ENCODE results near the gene UMPS. TPM values are rescaled to one million over a fixed set of nuclear protein-coding genes. Genes with fewer than 3 reads are reported as not detected.

UMPS gene
- total RNA-seq, 1 experiment from 2014 or later = 45.4 TPM

GRCh38 chr3:124682263-124682662 lies 48.0 kb upstream of the UMPS start:
- no peaks in the 10 kb centered on the region for H3K9me3 Mint-ChIP-seq
- ChIA-PET CTCF (no interaction called here), POLR2A (no interaction called here)
- H3K4me1 Mint-ChIP-seq = peaks cover 6% of the 10 kb centered on the region; the same call in 1 of the 2 replicates
- no peak overlapping the region for H3K27ac Mint-ChIP-seq
- H3K27me3 Mint-ChIP-seq (ENCODE audit: low read depth) = no peaks in the 10 kb centered on the region
- ATAC-seq = no peak
- no peak for DNase-seq (ENCODE audit: low spot score)
- no peak for TF ChIP-seq MAX (CRISPR knock-in tag; IDR thresholded peaks at IDR 0.05)
- no peak overlapping the region for H3K4me3 Mint-ChIP-seq
- no peaks in the 10 kb centered on the region for H3K36me3 Mint-ChIP-seq

- ATAC-seq (no peak), DNase-seq (ENCODE audit: low spot score) (no peak)
- ChIA-PET POLR2A (no interaction called here), CTCF (interaction anchor here (0.9 to 1.5 kb wide), 3 partner anchors 23 to 119 kb away, joined by 3 to 5 read pairs (median 3); no protein-coding TSS in a partner anchor)
- H3K4me3 Mint-ChIP-seq = no peak overlapping the region
- H3K4me1 Mint-ChIP-seq = peaks cover 6% of the 10 kb centered on the region; the same call in 1 of the 2 replicates
- H3K27ac Mint-ChIP-seq = no peak overlapping the region
- no peaks in the 10 kb centered on the region for H3K36me3 Mint-ChIP-seq
- no peaks in the 10 kb centered on the region for H3K27me3 Mint-ChIP-seq (ENCODE audit: low read depth)
- TF ChIP-seq E2F1 (CRISPR knock-in tag; IDR thresholded peaks at IDR 0.05) (no peak), ETV6 (CRISPR knock-in tag; IDR thresholded peaks at IDR 0.05) (no peak), FOXP4 (CRISPR knock-in tag; IDR thresholded peaks at IDR 0.05) (no peak), HMGXB4 (CRISPR knock-in tag; IDR thresholded peaks at IDR 0.05) (no peak), IRF2 (CRISPR knock-in tag; IDR thresholded peaks at IDR 0.05; ENCODE audit: borderline replicate concordance, low read depth) (no peak), ZNF317 (CRISPR knock-in tag; IDR thresholded peaks at IDR 0.05; ENCODE audit: borderline replicate concordance, low read depth) (no peak), HMGA2 (CRISPR knock-in tag; IDR thresholded peaks at IDR 0.05) (no peak), ARID4B (CRISPR knock-in tag; IDR thresholded peaks at IDR 0.05; ENCODE audit: borderline replicate concordance) (no peak), MAX (CRISPR knock-in tag; IDR thresholded peaks at IDR 0.05) (no peak), USF1 (CRISPR knock-in tag; IDR thresholded peaks at IDR 0.05) (no peak), KAT7 (CRISPR knock-in tag; IDR thresholded peaks at IDR 0.05; ENCODE audit: borderline replicate concordance) (no peak), ATF3 (CRISPR knock-in tag; conservative IDR thresholded peaks at IDR 0.05) (no peak), ZNF219 (CRISPR knock-in tag; IDR thresholded peaks at IDR 0.05; ENCODE audit: borderline replicate concordance) (no peak), ZNF138 (CRISPR knock-in tag; conservative IDR thresholded peaks at IDR 0.05) (no peak), IRF1 (CRISPR knock-in tag; IDR thresholded peaks at IDR 0.05) (no peak)
- H3K9me3 Mint-ChIP-seq = no peaks in the 10 kb centered on the region
These were observed 45.8 kb upstream of the UMPS start for GRCh38 chr3:124684459-124684858.

Measured in WTC11 (cell line).